CD4-positive, alpha-beta T cell treated with Interleukin-15 for 4 hours (primary cell): ENCODE data around the gene LBR.

Experiments
- DNase-seq: peaks from one replicate; pipeline ENCODE4 v3.0.0-alpha.2; 2020; ENCODE audit warnings: low spot score

Gene LBR

GRCh38 chr1:225445639-225446594 is 18.1 kb upstream of the LBR start:
- DNase-seq: no peak

GRCh38 chr1:225442123-225442505 is 14.3 kb upstream of the LBR start:
- DNase-seq: no peak

GRCh38 chr1:225441314-225442122 is 13.7 kb upstream of the LBR start:
- no peak for DNase-seq

DNA sequence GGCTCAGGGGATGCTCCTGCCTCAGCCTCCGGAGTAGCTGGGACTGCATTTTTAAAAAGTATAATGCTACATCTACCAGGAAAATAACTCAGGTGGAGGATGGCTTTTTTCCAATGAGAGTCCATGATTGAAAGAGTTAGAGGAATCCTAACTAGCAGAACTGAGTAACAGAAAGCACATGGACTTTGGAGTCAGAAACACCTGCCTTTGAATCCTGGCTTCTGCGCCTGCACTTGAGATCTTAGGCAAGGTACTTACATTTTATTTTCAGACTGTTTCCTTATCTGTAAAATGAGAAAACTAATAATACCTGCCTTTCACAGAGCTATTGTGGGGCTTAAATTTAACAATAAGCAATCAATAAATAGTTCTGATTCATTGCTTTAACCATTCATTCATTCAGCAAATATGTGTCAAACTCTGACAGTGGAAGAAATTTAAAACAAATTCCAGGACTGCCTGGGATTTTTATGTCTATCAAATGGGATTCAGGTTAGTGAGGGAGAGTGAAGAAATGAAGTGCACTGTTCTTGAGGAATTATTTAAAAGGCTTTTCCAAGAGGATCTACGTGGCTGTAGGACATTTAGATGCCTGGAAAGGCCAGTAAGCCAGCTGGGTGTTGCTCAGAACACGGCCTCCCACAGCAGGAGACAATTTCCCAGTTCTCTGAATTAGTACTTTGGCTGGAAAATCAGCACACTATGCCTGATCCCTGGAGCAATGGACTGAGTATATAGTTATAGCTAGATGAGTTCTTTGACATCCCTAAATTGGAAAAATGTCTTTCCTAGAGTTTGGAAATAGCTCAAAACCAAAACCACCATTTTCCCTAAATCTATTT is 12.8 kb upstream of the LBR start:
- DNase-seq: no peak

DNA sequence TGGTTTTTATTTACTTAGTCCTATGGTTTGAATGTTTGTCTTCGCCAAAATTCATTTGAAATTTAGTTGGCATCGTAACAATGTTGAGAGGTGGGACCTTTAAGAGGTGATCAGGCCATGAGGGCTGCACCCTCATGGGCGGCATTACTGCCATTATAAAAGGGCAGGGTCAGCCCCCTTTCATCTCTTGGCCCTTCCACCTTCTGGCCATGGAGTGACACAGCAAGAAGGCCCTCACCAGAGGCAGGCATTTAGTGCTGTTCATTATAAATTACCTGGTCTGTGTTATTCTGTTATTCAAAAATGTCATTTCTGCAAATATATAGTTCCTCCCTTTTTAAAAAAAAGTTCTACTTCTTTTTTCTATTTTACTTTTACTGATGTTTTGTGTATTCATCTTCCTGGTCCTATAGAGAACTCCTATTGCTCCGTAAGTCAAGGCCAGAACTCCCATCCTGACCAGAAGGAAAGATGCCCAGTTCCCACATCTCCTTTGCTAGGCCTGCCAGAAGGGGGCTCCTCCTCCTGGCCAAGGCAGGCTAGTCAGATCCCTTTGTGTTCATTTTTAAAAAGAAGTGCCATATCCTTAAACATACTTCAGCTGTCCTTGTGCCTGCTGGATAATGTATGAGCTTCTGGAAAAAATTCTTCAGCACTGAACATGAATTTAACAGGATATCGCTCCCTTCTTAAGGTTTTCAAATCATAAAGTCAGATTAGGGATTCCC is 10.0 kb upstream of the LBR start:
- no peak for DNase-seq

- no peak for DNase-seq
These were observed 8.1 kb upstream of the LBR start for GRCh38 chr1:225435957-225436392.

- no peak for DNase-seq
These were observed 7.6 kb upstream of the LBR start for GRCh38 chr1:225435487-225435886.

DNA sequence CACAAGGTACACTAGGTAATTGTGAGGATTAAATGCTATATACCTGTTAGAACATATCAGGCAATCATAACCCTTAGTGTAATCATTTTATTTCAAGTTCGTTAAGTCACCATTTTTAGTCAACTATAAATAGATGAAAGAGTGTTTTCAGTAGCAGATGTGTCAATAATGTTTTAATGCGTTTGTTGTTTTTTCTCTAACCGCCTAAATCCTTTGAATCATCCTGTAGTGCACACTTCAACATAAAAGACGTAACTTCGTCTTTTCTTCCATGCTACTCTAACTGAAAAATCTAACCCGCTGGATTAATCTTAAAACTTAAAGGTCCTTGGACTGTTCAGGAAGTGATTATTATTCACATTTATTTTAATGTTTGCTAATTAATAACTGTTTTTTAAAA is 7.2 kb upstream of the LBR start:
- DNase-seq: no peak

DNA sequence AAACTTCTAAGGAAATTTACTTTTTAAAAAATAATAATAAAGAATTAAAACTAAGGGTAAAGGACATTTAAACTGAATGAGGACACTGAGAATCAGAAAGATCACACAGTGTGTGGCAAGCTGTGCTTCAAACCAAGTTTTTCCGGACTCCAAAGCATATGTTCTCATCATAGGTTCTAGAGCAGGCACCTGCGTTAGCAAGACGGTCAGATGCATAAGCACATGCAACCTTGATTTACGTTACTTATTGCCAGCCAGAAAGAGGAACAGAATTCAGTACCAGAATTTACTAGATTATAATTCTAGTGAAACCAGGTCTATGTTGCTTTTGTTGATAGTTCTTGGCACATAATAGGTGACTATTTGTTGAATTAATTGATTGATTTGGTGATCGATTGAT is 6.2 kb upstream of the LBR start:
- no peak for DNase-seq

DNA sequence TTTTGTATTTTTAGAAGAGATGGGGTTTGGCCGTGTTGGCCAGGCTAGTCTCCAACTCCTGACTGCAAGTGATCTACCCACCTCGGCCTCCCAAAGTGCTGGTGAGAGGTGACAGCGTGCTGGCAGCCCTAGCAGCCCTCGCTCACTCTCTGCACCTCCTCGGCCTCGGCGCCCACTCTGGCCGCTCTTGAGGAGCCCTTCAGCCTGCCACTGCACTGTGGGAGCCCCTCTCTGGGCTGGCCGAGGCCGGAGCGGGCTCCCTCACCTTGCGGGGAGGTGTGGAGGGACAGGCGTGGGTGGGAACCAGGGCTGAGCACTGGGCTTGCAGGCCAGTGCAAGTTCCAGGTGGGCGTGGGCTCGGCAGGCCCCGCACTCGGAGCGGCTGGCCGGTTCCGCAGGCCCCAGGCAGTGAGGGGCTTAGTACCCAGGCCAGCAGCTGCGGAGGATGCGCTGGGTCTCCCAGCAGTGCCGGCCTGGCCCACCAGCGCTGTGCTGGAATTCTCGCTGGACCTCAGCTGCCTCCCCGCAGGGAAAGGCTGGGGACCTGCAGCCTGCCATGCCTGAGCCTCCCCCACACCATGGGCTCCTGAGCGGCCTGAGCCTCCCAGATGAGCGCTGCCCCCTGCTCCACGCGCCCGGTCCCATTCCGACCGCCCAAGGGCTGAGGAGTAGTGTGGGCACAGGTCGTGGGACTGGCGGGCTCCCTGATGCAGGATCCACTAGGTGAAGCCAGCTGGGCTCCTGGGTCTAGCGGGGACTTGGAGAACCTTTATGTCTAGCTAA is 3.4 kb upstream of the LBR start:
- DNase-seq: no peak

- DNase-seq: no peak
These were observed 2.5 kb upstream of the LBR start for GRCh38 chr1:225430301-225430700.

DNA sequence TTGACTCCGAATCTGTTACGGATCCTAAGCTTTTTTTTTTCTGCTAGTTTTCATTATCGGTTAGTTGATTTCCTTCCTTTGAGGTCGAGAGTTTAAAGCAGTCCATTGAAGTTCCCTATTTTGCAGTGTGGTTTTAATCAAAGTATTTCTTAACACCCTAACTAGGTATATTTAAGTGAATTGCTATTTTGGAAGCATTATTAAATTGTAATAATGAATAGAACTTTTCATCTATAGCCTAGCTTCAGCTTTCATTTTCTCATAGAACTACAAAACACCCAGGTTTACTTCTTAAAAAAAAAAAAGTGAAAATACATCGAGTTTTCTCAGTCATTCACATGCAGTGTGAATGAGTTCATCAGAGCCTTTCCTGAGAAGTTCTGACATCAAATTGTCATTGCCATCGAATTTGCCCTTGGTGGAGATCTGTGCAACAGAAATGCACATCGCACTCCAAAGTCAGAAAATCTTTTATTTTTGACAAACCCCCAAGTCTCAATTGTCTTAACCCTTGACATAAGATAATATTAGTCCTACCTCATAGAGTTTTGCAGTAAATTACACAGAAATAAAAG is 1.1 kb upstream of the LBR start:
- no peak for DNase-seq

DNA sequence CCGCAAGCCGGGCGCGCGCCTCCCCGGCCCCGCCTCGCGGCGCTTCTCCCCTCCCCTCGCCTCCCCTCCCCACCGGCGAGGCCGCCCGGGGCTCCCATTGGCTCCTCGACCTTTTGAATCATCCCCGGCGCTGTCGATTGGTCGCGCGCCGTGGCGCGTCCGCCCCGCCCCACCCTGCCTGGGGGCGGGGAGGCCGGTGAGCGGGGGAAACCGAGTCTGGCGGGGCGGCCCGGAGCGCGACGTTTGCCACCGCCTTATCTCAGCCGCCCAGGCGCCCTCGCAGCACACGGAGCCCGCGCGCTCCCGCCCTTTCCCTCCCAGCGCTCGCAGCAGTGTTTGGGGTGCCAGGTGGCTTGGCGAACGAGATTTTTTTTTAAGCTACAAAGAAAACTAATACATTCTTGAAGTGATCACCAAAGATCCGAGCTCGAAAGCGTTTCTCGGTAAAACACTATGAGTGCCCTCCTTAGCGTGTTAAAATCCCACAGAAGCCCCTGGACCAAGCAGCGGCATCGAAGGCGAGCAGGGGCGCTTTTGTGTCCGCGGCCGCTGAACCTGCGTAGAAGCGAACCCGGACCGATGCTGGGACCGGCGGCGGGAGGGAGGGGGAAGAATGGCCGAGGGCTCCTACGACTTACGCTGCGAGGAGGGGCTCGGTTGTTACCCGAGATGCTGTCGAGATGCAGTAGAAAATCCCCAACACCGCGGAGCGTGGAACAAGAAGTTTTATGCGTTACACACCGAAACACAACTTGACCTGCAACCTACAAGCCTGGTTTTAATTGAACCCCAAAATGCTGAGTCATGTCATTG is 436 bp upstream of the LBR start:
- peak; percentile 93 for DNase-seq

GRCh38 chr1:225426395-225427234 is 1.2 kb downstream of the LBR start:
- DNase-seq: peak; percentile 31

- DNase-seq: no peak
These were observed 2.5 kb downstream of the LBR start for GRCh38 chr1:225425201-225425786.

DNA sequence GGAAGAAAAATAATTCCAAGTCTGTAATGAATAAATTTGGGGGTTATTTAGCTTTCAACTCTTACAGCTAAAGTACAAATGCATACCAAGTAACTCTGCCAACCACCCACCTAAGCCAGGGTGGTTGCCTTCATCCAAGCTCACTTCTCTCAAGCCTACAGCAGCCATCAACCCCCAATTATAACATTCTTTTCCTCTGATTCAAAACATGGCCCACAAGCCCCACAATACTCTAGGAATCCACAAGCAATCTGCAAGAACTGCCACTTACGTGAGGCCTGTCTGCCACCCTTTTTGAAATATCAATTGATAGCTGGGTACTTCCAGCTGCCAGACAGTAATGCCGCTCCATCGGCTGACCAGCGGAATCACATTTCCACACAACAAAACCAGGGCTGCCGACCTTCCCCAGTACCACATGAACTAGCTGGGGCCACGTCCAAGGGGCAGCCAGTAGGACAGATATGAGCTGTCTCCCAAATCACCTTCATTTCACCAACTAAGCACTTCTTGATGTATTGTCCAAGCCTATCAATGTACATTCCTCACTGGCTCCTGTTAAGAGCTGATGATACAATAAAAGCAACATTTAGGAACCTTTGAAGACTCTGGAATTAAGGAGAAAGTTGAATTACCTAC is 3.2 kb downstream of the LBR start:
- no peak for DNase-seq

- DNase-seq: no peak
These were observed 4.4 kb downstream of the LBR start for GRCh38 chr1:225423518-225423855.
